Muscle of leg (tissue), 11 donors: Measurements from ENCODE around the gene STAT1. TPM values are rescaled to one million over a fixed set of nuclear protein-coding genes. Genes with fewer than 3 reads are reported as not detected.

Source experiments
- DNase-seq: peaks from one replicate; pipeline ENCODE4 v3.0.0; 2013
- H3K27ac ChIP-seq: one replicate; pipeline ENCODE4 v1.5.1; 2013; ENCODE audit warnings: mild to moderate bottlenecking, low read length, control low read depth
- H3K27me3 ChIP-seq: one replicate; pipeline ENCODE4 v1.6.1; 2013; ENCODE audit warnings: low read length; ENCODE audit not compliant: control insufficient read depth, insufficient read depth
- H3K36me3 ChIP-seq: one replicate; pipeline ENCODE4 v1.6.1; 2013; ENCODE audit warnings: low read length; ENCODE audit not compliant: control insufficient read depth, insufficient read depth
- H3K4me1 ChIP-seq: one replicate; pipeline ENCODE4 v1.6.1; 2013; ENCODE audit warnings: low read length; ENCODE audit not compliant: control insufficient read depth, insufficient read depth
- H3K4me3 ChIP-seq: one replicate; pipeline ENCODE4 v1.5.1; 2013; ENCODE audit warnings: low read length, control low read depth
- H3K9me3 ChIP-seq: replicated peaks from 2 replicates; pipeline ENCODE4 v1.6.1; 2013; ENCODE audit warnings: low read depth, low read length; ENCODE audit not compliant: control insufficient read depth
- WGBS: methylation state at CpG from one replicate; pipeline ENCODE4 v1.1.5; 2013; ENCODE audit warnings: missing lambda C conversion rate; ENCODE audit not compliant: insufficient coverage; 5-methylcytosine and 5-hydroxymethylcytosine counted together
- polyA plus RNA-seq, 8 donors: library from polyadenylated mRNA; unstranded; fragments of 120-200 nt; gene quantifications; one replicate each; pipeline versions ENCODE4 v1.2.1 to v1.2.3, GENCODE V29; 2013; ENCODE audit warnings: inconsistent platforms in 1 of 8, low replicate concordance in 1 of 8; ENCODE audit not compliant: insufficient read length in 8 of 8, insufficient read depth in 1 of 8
- total RNA-seq: library from RNA; stranded (reverse); fragments of 120-200 nt; gene quantifications from one replicate; pipeline ENCODE4 v1.2.4, GENCODE V29; 2013

The STAT1 gene
- total and polyA plus RNA-seq, 9 donors: 23.6 to 36.0 (median 31.1) TPM

DNA sequence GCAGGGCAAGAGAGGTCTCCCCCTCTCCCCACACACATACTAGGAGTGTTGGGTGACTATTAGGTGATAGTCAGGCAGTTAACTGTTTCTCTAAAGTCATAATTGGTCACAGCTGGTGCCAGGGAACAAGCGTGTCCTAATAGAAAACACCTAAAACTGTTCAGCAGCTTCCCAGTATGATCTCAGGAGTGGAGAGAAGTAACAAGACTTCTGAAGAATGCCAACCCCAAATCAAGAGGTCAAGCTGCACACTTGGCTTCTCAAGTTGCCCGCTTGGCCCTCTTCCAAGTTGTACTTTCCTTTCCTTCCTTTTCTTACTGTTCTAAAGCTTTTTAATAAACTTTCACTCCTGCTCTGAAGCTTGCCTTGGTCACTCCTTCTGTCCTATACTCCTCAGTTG, 22.4 kb upstream of the STAT1 start:
- H3K9me3 ChIP-seq: no peaks in the 10 kb centered on the region
- H3K4me3 ChIP-seq: no peak overlapping the region
- H3K36me3 ChIP-seq: no peaks in the 10 kb centered on the region
- WGBS: 57% methylated on average over 1 of the region's 2 CpGs
- no peaks in the 10 kb centered on the region for H3K27me3 ChIP-seq
- DNase-seq: no peak
- H3K27ac ChIP-seq: no peak overlapping the region
- peaks cover 2% of the 10 kb centered on the region for H3K4me1 ChIP-seq

DNA sequence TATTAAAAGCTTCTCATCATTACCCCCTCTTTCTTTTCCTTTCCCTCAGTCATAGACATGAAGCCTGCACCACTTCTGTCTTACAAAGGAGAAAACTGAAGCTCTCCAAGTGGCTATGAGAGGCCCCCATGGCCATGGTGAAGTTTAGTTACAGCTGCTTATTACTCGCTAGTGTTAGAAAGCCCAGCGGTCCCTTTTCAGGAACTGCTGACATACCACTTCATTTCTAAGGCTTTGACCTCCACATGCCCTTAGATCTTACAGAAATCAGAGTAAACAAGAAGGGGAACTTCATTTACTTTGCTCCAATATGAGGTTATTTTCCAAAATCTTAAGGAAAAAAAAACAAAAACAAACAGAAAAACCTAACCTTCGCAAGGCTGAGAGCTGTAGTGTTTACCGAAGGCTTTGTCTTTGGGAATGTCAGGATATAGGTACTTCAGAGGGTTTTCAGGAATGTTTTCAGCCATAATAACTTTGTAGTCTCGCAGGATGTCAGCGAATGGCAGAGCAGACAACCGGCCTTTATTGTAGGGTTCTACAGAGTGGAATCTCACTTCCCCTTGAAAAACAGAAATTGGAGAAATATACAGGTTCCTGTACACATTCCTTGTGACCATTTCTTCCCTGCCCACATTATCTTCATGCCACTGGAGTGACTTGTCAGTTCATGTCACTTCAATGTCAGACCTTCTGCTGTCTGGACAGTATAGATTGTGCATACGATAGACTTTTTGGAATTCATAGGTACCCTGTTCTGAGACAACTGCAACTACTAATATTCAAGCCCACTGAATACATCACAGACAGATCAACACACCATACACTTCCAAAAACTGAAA, 18.8 kb upstream of the STAT1 start:
- Histone ChIP-seq H3K4me3 (no peak overlapping the region), H3K27me3 (no peaks in the 10 kb centered on the region), H3K4me1 (peaks cover 2% of the 10 kb centered on the region), H3K9me3 (no peaks in the 10 kb centered on the region), H3K27ac (no peak overlapping the region), H3K36me3 (no peaks in the 10 kb centered on the region)
- 60% methylated on average over 3 of the region's 8 CpGs for WGBS
- DNase-seq: peak; percentile 51

DNA sequence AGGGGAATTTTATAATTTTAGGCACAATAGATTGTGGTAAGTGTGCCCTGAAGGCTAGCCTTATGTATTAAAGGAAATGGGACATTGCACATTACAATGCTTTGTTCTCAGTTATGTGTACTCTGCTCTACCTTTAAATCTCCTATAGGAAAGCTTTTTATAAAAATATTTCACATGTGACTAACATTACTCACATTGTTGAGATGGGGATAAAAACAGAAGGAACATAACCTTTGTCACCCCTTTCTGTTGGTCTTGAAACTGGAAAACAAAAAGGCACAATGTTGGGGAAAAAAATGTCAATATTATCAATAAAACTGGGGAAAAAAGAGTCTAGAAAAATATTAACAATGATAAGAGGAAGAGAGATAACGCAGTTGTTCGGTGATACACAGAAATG, 17.3 kb upstream of the STAT1 start:
- DNase-seq: no peak
- peaks cover 2% of the 10 kb centered on the region for H3K4me1 ChIP-seq
- H3K36me3 ChIP-seq: no peaks in the 10 kb centered on the region
- no peak overlapping the region for H3K4me3 ChIP-seq
- no peaks in the 10 kb centered on the region for H3K9me3 ChIP-seq
- H3K27ac ChIP-seq: no peak overlapping the region
- no CpG with 5 or more reads among the region's 2 CpGs for WGBS
- no peaks in the 10 kb centered on the region for H3K27me3 ChIP-seq

DNA sequence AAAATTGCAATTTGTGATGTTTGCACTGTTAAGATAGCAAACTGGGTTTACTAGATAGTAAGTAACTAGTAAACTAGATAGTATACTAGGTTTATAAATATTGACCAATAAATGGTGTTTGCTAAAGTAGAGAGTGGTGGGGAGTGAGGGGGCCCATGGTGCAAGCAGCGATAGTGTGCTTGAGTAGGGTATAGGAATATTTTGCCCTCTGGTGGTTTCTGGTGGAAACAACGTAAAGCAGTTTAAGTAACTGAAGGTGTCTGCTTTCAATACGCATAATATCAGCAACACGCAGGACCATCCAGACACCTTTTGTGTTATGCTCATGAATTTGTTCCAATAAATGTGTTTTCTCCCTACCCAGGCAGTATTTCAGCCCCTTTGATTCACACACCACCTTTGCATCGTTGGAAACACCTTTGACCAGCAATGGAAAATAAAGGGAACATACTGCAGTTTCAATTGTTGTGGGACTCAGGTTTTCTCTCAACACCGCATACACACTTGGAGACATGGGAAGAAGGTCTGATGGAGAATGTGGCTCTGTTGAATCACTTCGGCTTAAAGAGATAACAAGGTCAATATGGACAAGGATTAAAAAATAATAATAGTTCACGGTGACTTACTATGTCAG, 16.7 kb upstream of the STAT1 start:
- WGBS: 0% methylated on average over 1 of the region's 8 CpGs
- Histone ChIP-seq H3K9me3 (no peaks in the 10 kb centered on the region), H3K27me3 (no peaks in the 10 kb centered on the region), H3K4me3 (no peak overlapping the region), H3K4me1 (peaks cover 2% of the 10 kb centered on the region), H3K27ac (no peak overlapping the region), H3K36me3 (no peaks in the 10 kb centered on the region)
- peak; percentile 45 for DNase-seq

- Histone ChIP-seq H3K36me3 (no peaks in the 10 kb centered on the region), H3K4me3 (no peak overlapping the region), H3K9me3 (no peaks in the 10 kb centered on the region), H3K4me1 (peaks cover 2% of the 10 kb centered on the region), H3K27ac (no peak overlapping the region), H3K27me3 (no peaks in the 10 kb centered on the region)
- DNase-seq: no peak
- 88% methylated on average over 2 of the region's 10 CpGs for WGBS
Measured at GRCh38 chr2:191029280-191029950, 15.4 kb upstream of the STAT1 start.

- Histone ChIP-seq H3K27me3 (no peaks in the 10 kb centered on the region), H3K4me1 (peaks cover under 1% of the 10 kb centered on the region), H3K9me3 (no peaks in the 10 kb centered on the region), H3K36me3 (no peaks in the 10 kb centered on the region), H3K27ac (no peak overlapping the region), H3K4me3 (no peak overlapping the region)
- no peak for DNase-seq
- WGBS: no CpG with 5 or more reads among the region's 2 CpGs
Measured at GRCh38 chr2:191026377-191026776, 12.4 kb upstream of the STAT1 start.

DNA sequence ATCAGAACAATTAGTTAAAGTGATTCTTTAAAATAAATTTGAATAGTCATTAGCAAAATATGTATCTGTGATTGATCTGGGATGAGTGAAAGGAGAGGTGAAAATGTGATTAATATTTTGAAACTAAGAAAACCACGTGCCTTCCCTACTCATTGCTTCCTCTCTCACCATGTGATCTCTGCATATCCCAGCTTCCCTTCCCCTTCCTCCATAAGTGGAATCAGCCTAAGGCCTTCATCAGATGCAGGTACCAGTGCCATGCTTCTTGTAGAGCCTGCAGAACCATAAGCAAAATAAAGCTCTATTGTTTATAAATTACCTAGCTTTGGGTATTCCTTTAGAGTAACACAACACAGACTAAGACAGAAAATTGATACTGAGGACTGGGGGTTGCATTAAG, 11.2 kb upstream of the STAT1 start:
- H3K4me1 ChIP-seq: peaks cover 9% of the 10 kb centered on the region
- no peak overlapping the region for H3K27ac ChIP-seq
- no peak for DNase-seq
- H3K36me3 ChIP-seq: no peaks in the 10 kb centered on the region
- H3K4me3 ChIP-seq: no peak overlapping the region
- WGBS: no CpG with 5 or more reads among the region's 1 CpG
- H3K27me3 ChIP-seq: no peaks in the 10 kb centered on the region
- H3K9me3 ChIP-seq: no peaks in the 10 kb centered on the region

GRCh38 chr2:191023235-191023679, 9.3 kb upstream of the STAT1 start:
- no peak for DNase-seq
- Histone ChIP-seq H3K4me3 (no peak overlapping the region), H3K27me3 (no peaks in the 10 kb centered on the region), H3K36me3 (no peaks in the 10 kb centered on the region), H3K27ac (no peak overlapping the region), H3K4me1 (peaks cover 9% of the 10 kb centered on the region), H3K9me3 (no peaks in the 10 kb centered on the region)
- 89% methylated on average over 5 of the region's 7 CpGs for WGBS

DNA sequence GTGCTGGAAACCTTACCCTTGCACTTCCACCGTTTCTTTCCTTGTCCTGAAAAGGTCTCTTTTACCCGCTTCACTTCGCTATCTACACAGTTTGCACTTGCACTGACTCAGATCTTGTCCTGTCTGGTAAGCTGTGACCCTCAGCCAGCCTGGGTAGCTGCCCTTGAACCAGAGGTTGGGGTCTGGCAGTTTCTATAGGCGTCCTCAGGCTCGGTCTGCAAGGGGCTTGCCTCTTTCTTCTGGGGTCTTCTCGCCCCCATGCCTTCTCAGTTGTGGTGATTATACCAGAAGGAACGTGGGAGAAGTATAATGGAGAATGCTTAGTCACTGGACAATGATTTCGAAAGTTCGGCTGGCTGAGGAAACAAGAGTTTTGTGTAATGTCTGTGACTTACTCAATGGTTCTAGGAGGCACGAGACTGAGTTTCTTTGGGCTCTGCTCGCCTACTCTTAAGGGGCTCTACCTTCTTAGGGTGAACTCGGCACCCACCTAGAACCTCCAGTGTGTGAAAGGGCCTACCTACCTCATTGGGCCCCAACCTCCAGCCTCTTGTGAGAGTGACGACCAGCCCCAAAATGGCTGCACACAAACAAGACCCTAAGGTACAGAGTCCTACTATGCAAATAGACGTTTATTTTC, 6.9 kb upstream of the STAT1 start:
- no peaks in the 10 kb centered on the region for H3K27me3 ChIP-seq
- H3K4me1 ChIP-seq: peaks cover 9% of the 10 kb centered on the region
- DNase-seq: peak; percentile 42
- WGBS: 53% methylated on average over 9 of the region's 14 CpGs
- peak overlapping the region; percentile 80 for H3K4me3 ChIP-seq
- no peaks in the 10 kb centered on the region for H3K36me3 ChIP-seq
- peak overlapping the region; percentile 94 for H3K27ac ChIP-seq
- no peaks in the 10 kb centered on the region for H3K9me3 ChIP-seq
